Thyroid gland (tissue), 4 donors: ENCODE results near the gene LZTS3. TPM values are rescaled to one million over a fixed set of nuclear protein-coding genes. Genes with fewer than 3 reads are reported as not detected.

ENCODE experiments used
- DNase-seq, 2 donors: peaks; one replicate each; pipeline ENCODE4 v3.0.0-alpha.2; 2019
- H3K27ac ChIP-seq, 3 donors: fragments of 200-600 bp; sonication (generic); 1 replicate in 2 of 3; 2 replicates in 1 of 3; pipeline ENCODE4 v1.5.1; 2016 to 2019; ENCODE audit warnings: mild to moderate bottlenecking in 1 of 3, moderate library complexity in 1 of 3
- H3K27me3 ChIP-seq: fragments of 200-600 bp; sonication (generic); one replicate; pipeline ENCODE4 v1.5.1; 2019
- H3K36me3 ChIP-seq, 2 donors: fragments of 200-600 bp; sonication (generic); one replicate each; pipeline ENCODE4 v1.5.1; 2016 to 2019
- H3K4me1 ChIP-seq, 2 donors: fragments of 200-600 bp; sonication (generic); one replicate each; pipeline ENCODE4 v1.5.1; 2017 to 2019
- H3K4me3 ChIP-seq, 3 donors: fragments of 200-600 bp; sonication (generic); replicated peaks in 1 of 3; 1 replicate in 2 of 3; 2 replicates in 1 of 3; pipeline ENCODE4 v1.5.1; 2016; ENCODE audit warnings: mild to moderate bottlenecking in 1 of 3
- H3K9me3 ChIP-seq: fragments of 200-600 bp; sonication (generic); one replicate; pipeline ENCODE4 v1.5.1; 2017
- POLR2A ChIP-seq, 2 donors: fragments of 450-650 bp; IDR thresholded peaks; one replicate each; pipeline ENCODE4 v1.6.1; 2017; ENCODE audit warnings: antibody characterized with exemption in 2 of 2, mild to moderate bottlenecking in 2 of 2, moderate library complexity in 1 of 2
- WGBS, 2 donors: methylation state at CpG; one replicate each; pipeline ENCODE4 v1.1.5; 2017; 5-methylcytosine and 5-hydroxymethylcytosine counted together
- intact Hi-C: fragments of 100-400 bp; cut with DNase I; formaldehyde crosslinking; loops from one replicate; pipeline ENCODE4 v1.15.1; 2023
- total RNA-seq, 4 donors: library from RNA; depleted of rRNA; stranded (reverse); fragments of >200 nt; gene quantifications; one replicate each; pipeline ENCODE4 v1.2.3, GENCODE V29; 2016
- TF ChIP-seq, protein P1 (sequence below), 6 experiments: fragments of 200-600 bp in 3 of 6; fragments of 450-650 bp in 3 of 6; sonication (generic) in 3 of 6; IDR thresholded peaks; one replicate each; pipeline ENCODE4 v1.5.1; 2016 to 2019; ENCODE audit warnings: antibody characterized with exemption in 6 of 6, mild to moderate bottlenecking in 2 of 6, inconsistent platforms in 1 of 6, moderate library complexity in 1 of 6

The LZTS3 gene
- total RNA-seq, 4 donors from 2014 or later = 27.7 to 39.1 (median 35.1) TPM

DNA sequence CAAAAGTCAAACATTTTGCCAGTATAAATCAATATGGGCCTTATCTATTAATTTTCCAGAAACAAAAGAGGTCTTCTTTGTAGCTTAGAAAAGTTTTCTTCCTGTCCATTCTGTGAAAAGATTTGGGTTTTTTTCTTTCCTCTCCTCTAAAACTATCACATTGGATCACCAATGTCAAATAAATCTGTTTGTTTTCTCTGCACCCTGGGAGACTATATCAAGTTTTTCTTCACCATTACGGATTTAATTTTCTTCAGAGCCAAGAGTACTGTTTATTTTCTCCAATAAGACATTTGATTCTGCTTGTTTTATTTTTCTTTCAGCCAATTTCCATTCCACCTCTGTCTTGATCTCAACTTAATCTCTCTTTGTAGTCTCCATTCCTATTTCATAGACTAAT lies 1.9 kb upstream of the LZTS3 start:
- Histone ChIP-seq H3K4me1 (peaks cover 9 to 22% of the 10 kb centered on the region in 2 donors), H3K27ac (peak overlapping the region; percentile 23 to 86 (median 70)), H3K27me3 (no peaks in the 10 kb centered on the region), H3K36me3 (no peaks in the 10 kb centered on the region), H3K4me3 (no peak overlapping the region), H3K9me3 (no peaks in the 10 kb centered on the region)
- DNase-seq = no peak
- 31 to 44% methylated on average over 1 of the region's 1 CpG for WGBS, 2 donors
- no peak for TF ChIP-seq POLR2A (IDR thresholded peaks at IDR 0.05)
- TF ChIP-seq, protein P1, sequence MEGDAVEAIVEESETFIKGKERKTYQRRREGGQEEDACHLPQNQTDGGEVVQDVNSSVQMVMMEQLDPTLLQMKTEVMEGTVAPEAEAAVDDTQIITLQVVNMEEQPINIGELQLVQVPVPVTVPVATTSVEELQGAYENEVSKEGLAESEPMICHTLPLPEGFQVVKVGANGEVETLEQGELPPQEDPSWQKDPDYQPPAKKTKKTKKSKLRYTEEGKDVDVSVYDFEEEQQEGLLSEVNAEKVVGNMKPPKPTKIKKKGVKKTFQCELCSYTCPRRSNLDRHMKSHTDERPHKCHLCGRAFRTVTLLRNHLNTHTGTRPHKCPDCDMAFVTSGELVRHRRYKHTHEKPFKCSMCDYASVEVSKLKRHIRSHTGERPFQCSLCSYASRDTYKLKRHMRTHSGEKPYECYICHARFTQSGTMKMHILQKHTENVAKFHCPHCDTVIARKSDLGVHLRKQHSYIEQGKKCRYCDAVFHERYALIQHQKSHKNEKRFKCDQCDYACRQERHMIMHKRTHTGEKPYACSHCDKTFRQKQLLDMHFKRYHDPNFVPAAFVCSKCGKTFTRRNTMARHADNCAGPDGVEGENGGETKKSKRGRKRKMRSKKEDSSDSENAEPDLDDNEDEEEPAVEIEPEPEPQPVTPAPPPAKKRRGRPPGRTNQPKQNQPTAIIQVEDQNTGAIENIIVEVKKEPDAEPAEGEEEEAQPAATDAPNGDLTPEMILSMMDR (IDR thresholded peaks at IDR 0.05) = no peak
- intact Hi-C loops = no loop called here

DNA sequence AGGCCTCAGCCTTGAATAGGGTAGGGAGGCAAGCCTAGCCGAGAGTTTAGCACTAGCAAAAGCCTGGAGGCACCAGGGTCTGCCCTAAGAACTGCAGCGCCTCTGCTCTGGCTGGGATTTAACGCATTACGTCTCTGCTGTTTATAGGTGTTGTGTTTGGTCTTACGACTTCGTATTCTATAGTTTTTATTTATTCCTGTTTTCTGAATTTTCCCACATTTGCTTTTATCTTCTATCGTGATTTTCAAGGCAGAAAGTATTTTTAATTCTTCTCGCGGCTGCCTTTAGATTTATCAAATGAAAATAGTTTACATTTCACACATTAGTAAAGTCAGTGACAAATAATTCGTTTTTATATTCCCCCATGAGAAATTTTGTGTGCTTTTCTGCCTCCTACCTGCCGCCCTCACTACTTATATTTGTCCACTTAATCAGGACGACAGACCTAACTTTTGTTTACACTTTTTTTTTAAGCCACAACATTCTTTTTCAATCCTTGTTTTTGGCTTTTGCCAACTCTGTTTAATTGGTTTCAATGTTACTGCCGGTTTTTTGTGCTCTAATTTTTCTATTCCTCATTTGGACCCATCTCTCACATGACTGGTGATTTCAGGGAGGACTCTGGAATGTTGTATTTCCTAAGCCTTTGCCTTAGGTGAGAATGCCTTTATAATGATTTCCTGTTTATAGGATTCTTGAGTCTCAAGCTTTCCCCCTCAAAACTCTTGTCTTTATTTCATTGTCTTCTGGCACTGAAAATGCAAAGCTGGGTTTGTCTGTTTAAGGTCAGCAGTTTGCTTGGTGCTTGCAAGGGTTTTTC lies 1.3 kb upstream of the LZTS3 start:
- 29 to 38% methylated on average over 13 of the region's 13 CpGs for WGBS, 2 donors
- TF ChIP-seq, protein P1 (IDR thresholded peaks at IDR 0.05) = no peak
- no peak for TF ChIP-seq POLR2A (IDR thresholded peaks at IDR 0.05)
- intact Hi-C loops = no loop called here

DNA sequence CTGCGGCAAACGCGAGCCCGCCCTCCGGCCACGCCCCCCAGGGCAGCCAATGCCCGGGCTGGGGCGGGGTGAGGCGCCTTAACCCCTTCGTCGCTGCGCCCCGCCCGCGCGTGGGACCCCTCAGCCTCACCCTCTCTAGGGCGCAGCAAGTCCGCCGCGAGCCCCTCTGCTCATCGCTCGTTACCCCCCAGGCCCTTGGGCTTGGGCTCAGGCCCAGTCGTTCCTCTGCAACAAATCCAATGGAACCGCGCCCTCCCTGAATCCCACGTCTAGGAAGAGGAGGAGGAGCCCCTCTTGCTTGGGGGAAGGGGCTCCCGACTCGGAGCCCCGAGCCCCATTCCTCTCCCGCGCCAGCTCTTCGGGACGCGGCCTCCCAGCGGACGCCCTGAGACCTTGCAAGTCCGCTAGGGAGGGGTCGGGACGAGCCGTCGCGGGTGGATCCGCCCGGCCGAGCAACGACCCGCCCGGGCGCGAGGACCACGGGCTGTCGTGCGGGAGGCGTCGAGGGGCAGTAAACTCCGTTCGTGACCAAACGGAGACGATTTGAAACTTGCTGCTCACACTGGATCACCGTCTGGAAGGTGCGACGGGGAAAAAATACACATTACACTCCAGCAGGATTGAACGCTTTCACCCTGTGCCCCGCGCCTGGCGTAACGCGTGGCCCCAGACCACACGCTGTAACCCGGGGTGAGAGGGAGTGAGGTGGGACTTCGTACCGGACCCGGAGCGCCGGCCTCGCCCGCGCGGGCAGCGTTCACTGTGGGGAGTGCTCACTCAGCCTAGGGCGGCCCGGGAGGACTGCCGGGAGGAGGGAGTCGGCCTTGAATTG lies 477 bp upstream of the LZTS3 start:
- Histone ChIP-seq H3K9me3 (no peaks in the 10 kb centered on the region), H3K27ac (peak overlapping the region in 2 of 3 donors; percentile 70 to 86), H3K4me3 (peak overlapping the region; percentile 65 to 93 (median 91)), H3K36me3 (no peaks in the 10 kb centered on the region), H3K27me3 (no peaks in the 10 kb centered on the region), H3K4me1 (peaks cover 9 to 23% of the 10 kb centered on the region in 2 donors)
- intact Hi-C loops = no loop called here
- TF ChIP-seq POLR2A (IDR thresholded peaks at IDR 0.05) = no peak
- TF ChIP-seq, protein P1 (IDR thresholded peaks at IDR 0.05) = peak in 4 of 6 experiments; percentile 14 to 38 (median 29)
- peak; percentile 90 to 93 for DNase-seq
- WGBS, 2 donors = 1 to 2% methylated on average over 22 to 41 of the region's 84 CpGs

More for the DNA sequence above, 1.3 kb upstream of the LZTS3 start:
- H3K36me3 ChIP-seq = no peaks in the 10 kb centered on the region
- H3K4me1 ChIP-seq = peaks cover 9 to 22% of the 10 kb centered on the region in 2 donors
- peak overlapping the region; percentile 65 to 93 (median 91) for H3K4me3 ChIP-seq
- no peak for DNase-seq
- no peaks in the 10 kb centered on the region for H3K9me3 ChIP-seq
- no peaks in the 10 kb centered on the region for H3K27me3 ChIP-seq
- H3K27ac ChIP-seq = peak overlapping the region; percentile 23 to 86 (median 70)

DNA sequence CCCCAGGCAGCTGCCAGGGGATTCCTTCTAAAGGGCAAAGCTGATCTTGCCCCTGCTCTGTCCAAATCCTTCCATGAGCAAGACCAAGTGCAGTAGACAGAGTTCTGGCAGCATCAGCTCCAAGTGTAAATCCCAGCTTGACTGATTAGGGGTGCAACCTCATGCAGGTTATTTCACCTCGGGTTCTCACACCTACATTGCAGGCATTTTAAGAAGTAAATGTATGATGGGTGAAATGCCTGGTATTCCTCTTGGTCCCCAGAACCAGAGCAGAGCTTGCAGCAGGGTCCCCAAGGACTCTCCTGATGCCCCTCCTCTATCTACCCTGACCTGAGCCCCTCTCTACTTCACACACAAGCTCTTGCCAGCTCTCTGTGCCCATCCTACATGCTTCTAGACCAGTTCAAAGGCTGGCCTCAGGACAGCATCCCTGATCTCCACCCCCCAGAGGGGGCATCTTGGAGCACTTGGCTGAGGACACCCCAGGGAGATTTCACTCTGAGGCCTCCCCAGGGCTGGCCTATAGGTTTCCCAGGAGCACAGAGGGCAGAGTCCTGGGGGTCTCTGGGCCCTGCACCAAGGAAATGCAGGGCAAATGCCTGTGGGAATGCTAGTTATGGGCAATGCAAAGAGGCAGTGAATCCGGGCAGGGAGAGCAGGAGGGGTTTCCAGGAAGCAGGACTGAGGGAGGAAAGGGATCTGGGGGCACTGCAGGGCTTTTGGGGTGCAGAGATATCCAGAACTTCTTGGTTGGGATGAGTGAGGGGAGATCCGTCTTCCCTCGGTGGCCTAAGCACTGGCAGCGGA lies 1.0 kb downstream of the LZTS3 start:
- DNase-seq = no peak
- Histone ChIP-seq H3K4me1 (peaks cover 18 to 35% of the 10 kb centered on the region in 2 donors), H3K9me3 (no peaks in the 10 kb centered on the region), H3K27ac (peak overlapping the region in 1 of 3 donors; percentile 46), H3K36me3 (no peaks in the 10 kb centered on the region), H3K4me3 (peak overlapping the region in 1 of 3 donors; percentile 93), H3K27me3 (no peaks in the 10 kb centered on the region)
- no peak for TF ChIP-seq POLR2A (IDR thresholded peaks at IDR 0.05)
- TF ChIP-seq, protein P1 (IDR thresholded peaks at IDR 0.05) = no peak
- intact Hi-C loops = no loop called here
- 47 to 49% methylated on average over 5 of the region's 5 CpGs for WGBS, 2 donors
